ENCODE data around the gene P4HB. TPM values are rescaled to one million over a fixed set of nuclear protein-coding genes. Genes with fewer than 3 reads are reported as not detected.

P4HB gene
- polyA plus RNA-seq, 1 donor from 2014 or later = 82.8 TPM

DNA sequence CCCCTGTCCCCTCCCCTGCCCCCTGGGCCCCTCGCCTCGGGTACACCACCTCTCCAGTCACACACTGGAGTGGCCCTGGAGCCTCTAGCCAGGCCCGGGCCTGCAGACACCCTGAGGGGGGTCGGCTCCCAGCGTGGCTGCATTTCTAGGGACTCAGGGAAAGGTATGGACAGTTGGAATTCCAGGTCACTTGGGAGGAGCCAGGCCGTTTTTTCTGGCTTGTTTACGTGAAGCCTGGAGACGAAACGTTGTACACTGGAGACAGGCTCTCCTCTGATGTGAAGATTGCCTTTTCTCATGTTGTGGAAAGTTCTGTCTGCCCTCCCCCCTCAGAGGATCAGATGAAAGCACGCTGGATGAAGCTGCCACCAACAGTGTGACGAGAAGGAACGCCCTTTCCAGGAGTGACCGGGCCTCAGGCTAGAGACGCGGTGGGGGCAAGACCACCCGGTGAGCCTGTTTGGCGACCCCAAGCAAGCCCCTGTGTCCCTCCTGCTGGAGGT lies 21.5 kb downstream of the P4HB start (continued):
- TF ChIP-seq EZH2 (IDR thresholded peaks at IDR 0.05; ENCODE audit: borderline replicate concordance, insufficient read depth, low read length, poor library complexity, severe bottlenecking) = no peak

DNA sequence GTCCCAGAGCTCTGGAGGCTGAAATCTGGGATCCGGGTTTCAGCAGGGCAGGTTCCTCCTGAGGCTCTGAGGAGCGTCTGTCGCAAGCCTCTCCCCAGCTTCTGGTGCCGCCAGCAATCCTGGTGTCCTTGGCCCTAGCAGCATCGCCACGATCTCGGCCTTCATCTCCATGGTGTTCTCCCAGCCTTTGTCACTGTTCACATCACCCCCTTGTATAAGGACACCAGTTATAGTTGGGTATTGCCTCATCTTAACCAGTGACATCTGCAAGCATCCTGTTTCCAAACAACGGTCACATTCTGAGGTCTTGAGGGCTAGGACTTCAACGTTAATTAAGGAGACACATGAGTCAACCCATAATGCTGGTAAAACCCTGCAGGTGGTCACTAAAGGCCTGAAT lies 22.7 kb downstream of the P4HB start:
- Histone ChIP-seq H2AFZ (ENCODE audit: low read depth, low read length) (no peak overlapping the region), H3K36me3 (ENCODE audit: insufficient read depth, low read length) (no peaks in the 10 kb centered on the region), H4K20me1 (ENCODE audit: insufficient read depth) (no peaks in the 10 kb centered on the region), H3K4me2 (ENCODE audit: low read length) (no peak overlapping the region), H3K9me2 (ENCODE audit: insufficient read depth, low read length) (no peaks in the 10 kb centered on the region), H3F3A (ENCODE audit: insufficient read depth, low read length, poor library complexity, severe bottlenecking) (no peaks in the 10 kb centered on the region), H3K27me3 (ENCODE audit: insufficient read depth, low read depth, low read length) (no peaks in the 10 kb centered on the region), H3K79me2 (replicated peaks; ENCODE audit: insufficient read depth, low read length) (peaks cover 10% of the 10 kb centered on the region), H3K4me3 (ENCODE audit: low read length) (no peak overlapping the region), H3K9me3 (ENCODE audit: low read length) (no peaks in the 10 kb centered on the region), H3K9ac (ENCODE audit: low read length) (no peak overlapping the region), H3K27ac (ENCODE audit: low read length) (no peak overlapping the region)
- TF ChIP-seq, protein P1, sequence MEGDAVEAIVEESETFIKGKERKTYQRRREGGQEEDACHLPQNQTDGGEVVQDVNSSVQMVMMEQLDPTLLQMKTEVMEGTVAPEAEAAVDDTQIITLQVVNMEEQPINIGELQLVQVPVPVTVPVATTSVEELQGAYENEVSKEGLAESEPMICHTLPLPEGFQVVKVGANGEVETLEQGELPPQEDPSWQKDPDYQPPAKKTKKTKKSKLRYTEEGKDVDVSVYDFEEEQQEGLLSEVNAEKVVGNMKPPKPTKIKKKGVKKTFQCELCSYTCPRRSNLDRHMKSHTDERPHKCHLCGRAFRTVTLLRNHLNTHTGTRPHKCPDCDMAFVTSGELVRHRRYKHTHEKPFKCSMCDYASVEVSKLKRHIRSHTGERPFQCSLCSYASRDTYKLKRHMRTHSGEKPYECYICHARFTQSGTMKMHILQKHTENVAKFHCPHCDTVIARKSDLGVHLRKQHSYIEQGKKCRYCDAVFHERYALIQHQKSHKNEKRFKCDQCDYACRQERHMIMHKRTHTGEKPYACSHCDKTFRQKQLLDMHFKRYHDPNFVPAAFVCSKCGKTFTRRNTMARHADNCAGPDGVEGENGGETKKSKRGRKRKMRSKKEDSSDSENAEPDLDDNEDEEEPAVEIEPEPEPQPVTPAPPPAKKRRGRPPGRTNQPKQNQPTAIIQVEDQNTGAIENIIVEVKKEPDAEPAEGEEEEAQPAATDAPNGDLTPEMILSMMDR (IDR thresholded peaks at IDR 0.05; ENCODE audit: poor library complexity, severe bottlenecking) = no peak
- TF ChIP-seq POLR2AphosphoS5 (IDR thresholded peaks at IDR 0.05) (no peak), TAF1 (IDR thresholded peaks at IDR 0.05; ENCODE audit: low read depth) (no peak), EP300 (conservative IDR thresholded peaks at IDR 0.05; ENCODE audit: poor library complexity, severe bottlenecking) (no peak), EZH2 (IDR thresholded peaks at IDR 0.05; ENCODE audit: borderline replicate concordance, insufficient read depth, low read length, poor library complexity, severe bottlenecking) (no peak), SMC3 (conservative IDR thresholded peaks at IDR 0.05; ENCODE audit: poor library complexity) (no peak), RAD21 (conservative IDR thresholded peaks at IDR 0.05) (no peak), MXI1 (conservative IDR thresholded peaks at IDR 0.05; ENCODE audit: poor library complexity, severe bottlenecking) (no peak)
- TF ChIP-seq, protein P2, sequence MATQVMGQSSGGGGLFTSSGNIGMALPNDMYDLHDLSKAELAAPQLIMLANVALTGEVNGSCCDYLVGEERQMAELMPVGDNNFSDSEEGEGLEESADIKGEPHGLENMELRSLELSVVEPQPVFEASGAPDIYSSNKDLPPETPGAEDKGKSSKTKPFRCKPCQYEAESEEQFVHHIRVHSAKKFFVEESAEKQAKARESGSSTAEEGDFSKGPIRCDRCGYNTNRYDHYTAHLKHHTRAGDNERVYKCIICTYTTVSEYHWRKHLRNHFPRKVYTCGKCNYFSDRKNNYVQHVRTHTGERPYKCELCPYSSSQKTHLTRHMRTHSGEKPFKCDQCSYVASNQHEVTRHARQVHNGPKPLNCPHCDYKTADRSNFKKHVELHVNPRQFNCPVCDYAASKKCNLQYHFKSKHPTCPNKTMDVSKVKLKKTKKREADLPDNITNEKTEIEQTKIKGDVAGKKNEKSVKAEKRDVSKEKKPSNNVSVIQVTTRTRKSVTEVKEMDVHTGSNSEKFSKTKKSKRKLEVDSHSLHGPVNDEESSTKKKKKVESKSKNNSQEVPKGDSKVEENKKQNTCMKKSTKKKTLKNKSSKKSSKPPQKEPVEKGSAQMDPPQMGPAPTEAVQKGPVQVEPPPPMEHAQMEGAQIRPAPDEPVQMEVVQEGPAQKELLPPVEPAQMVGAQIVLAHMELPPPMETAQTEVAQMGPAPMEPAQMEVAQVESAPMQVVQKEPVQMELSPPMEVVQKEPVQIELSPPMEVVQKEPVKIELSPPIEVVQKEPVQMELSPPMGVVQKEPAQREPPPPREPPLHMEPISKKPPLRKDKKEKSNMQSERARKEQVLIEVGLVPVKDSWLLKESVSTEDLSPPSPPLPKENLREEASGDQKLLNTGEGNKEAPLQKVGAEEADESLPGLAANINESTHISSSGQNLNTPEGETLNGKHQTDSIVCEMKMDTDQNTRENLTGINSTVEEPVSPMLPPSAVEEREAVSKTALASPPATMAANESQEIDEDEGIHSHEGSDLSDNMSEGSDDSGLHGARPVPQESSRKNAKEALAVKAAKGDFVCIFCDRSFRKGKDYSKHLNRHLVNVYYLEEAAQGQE (IDR thresholded peaks at IDR 0.05; ENCODE audit: borderline replicate concordance) = no peak

DNA sequence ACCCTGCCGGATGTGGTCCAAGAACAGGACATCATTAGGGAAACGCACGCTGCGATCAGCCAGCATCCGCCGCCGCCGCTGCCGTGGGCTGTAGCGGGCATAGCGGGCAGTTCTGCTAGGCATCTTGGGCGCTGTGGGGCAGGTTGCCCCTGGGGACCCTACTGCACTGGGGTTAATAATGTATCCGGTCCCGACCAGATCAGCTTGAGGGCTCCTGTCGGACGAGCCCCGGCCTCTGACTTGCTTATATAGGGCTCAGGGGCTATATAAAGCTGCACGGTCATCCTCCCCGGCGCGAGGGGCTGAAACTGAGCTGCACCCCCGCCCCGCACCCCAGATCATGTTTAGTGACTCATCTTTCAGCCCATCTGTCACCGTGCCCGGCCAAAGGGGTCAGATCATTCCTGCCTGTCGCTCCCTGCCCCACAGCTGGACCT lies 25.5 kb downstream of the P4HB start, which contains the start of gene PPP1R27:
PPP1R27 (minus strand) TSS at position 220 of the 437 bp plus-strand sequence; CDS start at position 123, 97 bp downstream.
- peak within 1 kb of the TSS; percentile 98 for H3K9ac ChIP-seq (ENCODE audit: low read length)
- H3K27me3 ChIP-seq (ENCODE audit: insufficient read depth, low read depth, low read length) = no peaks in the 10 kb centered on the region
- peaks cover 4% of the 10 kb centered on the region for H4K20me1 ChIP-seq (ENCODE audit: insufficient read depth)
- peak within 1 kb of the TSS; percentile 80 for H3K4me2 ChIP-seq (ENCODE audit: low read length)
- peak within 1 kb of the TSS; percentile 77 for H3K27ac ChIP-seq (ENCODE audit: low read length)
- peak within 1 kb of the TSS; percentile 97 for H3K4me3 ChIP-seq (ENCODE audit: low read length)
- H3K36me3 ChIP-seq (ENCODE audit: insufficient read depth, low read length) = no peaks in the 10 kb centered on the region
- H3K9me3 ChIP-seq (ENCODE audit: low read length) = no peaks in the 10 kb centered on the region
- no peaks in the 10 kb centered on the region for H3K9me2 ChIP-seq (ENCODE audit: insufficient read depth, low read length)
- H2AFZ ChIP-seq (ENCODE audit: low read depth, low read length) = no peak within 1 kb of the TSS
- no peaks in the 10 kb centered on the region for H3F3A ChIP-seq (ENCODE audit: insufficient read depth, low read length, poor library complexity, severe bottlenecking)
- TF ChIP-seq EZH2 (IDR thresholded peaks at IDR 0.05; ENCODE audit: borderline replicate concordance, insufficient read depth, low read length, poor library complexity, severe bottlenecking) (no peak), RAD21 (conservative IDR thresholded peaks at IDR 0.05) (no peak), MXI1 (conservative IDR thresholded peaks at IDR 0.05; ENCODE audit: poor library complexity, severe bottlenecking) (no peak), SMC3 (conservative IDR thresholded peaks at IDR 0.05; ENCODE audit: poor library complexity) (no peak)
- TF ChIP-seq, protein P2 (IDR thresholded peaks at IDR 0.05; ENCODE audit: borderline replicate concordance) = no peak
- TF ChIP-seq, protein P1 (IDR thresholded peaks at IDR 0.05; ENCODE audit: poor library complexity, severe bottlenecking) = no peak
- peaks cover 29% of the 10 kb centered on the region for H3K79me2 ChIP-seq (replicated peaks; ENCODE audit: insufficient read depth, low read length)
